A549 (cell line): Measurements from ENCODE around the gene TBX6.

Source experiments
- CHD2 ChIP-seq: fragments of 150-350 bp; IDR thresholded peaks from 2 replicates; pipeline ENCODE4 v1.6.1; 2014; ENCODE audit warnings: low read length; ENCODE audit not compliant: partially characterized antibody
- CHD4 ChIP-seq: fragments of 200-600 bp; sonication (generic); IDR thresholded peaks from 2 replicates; pipeline ENCODE4 v1.6.1; 2016; ENCODE audit warnings: antibody characterized with exemption, mild to moderate bottlenecking, borderline replicate concordance
- CTCF ChIP-seq: fragments of >200 bp; sonication (Bioruptor Twin); formaldehyde crosslinking; IDR thresholded peaks from 3 replicates; pipeline ENCODE4 v1.5.1; 2016
- EP300 ChIP-seq, 2 experiments: fragments of >200 bp; sonication (Bioruptor Twin); formaldehyde crosslinking; IDR thresholded peaks; 2 replicates in 1 of 2; 3 replicates in 1 of 2; pipeline ENCODE4 v1.6.1; 2016 to 2017
- ESRRA ChIP-seq: fragments of 150-350 bp; IDR thresholded peaks from 2 replicates; pipeline ENCODE4 v1.6.1; 2014; ENCODE audit warnings: mild to moderate bottlenecking, low read length, borderline replicate concordance
- JUN ChIP-seq, 2 experiments: fragments of >200 bp; sonication (Bioruptor Twin); formaldehyde crosslinking; IDR thresholded peaks; 2 replicates in 1 of 2; 3 replicates in 1 of 2; pipeline ENCODE4 v1.6.1; 2016 to 2017
- MAZ ChIP-seq: fragments of 150-350 bp; IDR thresholded peaks from 2 replicates; pipeline ENCODE4 v1.6.1; 2014; ENCODE audit warnings: antibody characterized with exemption, low read depth, low read length, borderline replicate concordance
- MYC ChIP-seq: IDR thresholded peaks from 2 replicates; pipeline ENCODE4 v1.6.1; 2012; ENCODE audit warnings: mild to moderate bottlenecking, inconsistent platforms, low read length, improper control_type of control experiment, borderline replicate concordance
- POLR2A ChIP-seq: IDR thresholded peaks from 2 replicates; pipeline ENCODE4 v1.6.1; 2012; ENCODE audit warnings: mild to moderate bottlenecking, low read length
- ZC3H11A ChIP-seq: fragments of 450-650 bp; IDR thresholded peaks from 2 replicates; pipeline ENCODE4 v1.6.1; 2014; ENCODE audit warnings: antibody characterized with exemption, mild to moderate bottlenecking
- ZNF302 ChIP-seq: fragments of 250-450 bp; sonication (Bioruptor Pico); IDR thresholded peaks from 2 replicates; pipeline ENCODE4 v1.9.0; 2021; ENCODE audit warnings: inconsistent platforms, mild to moderate bottlenecking, moderate library complexity
- ZSCAN20 ChIP-seq: fragments of 250-450 bp; sonication (Bioruptor Pico); IDR thresholded peaks from 2 replicates; pipeline ENCODE4 v1.8.0; 2022; ENCODE audit warnings: mild to moderate bottlenecking, moderate library complexity
- TF ChIP-seq, protein P1 (sequence below): fragments of 200-600 bp; sonication (generic); IDR thresholded peaks from 2 replicates; pipeline ENCODE4 v1.6.1; 2016; ENCODE audit warnings: antibody characterized with exemption, mild to moderate bottlenecking, moderate library complexity
- TF ChIP-seq, protein P2 (sequence below): fragments of >200 bp; sonication (Bioruptor Twin); formaldehyde crosslinking; IDR thresholded peaks from 2 replicates; pipeline ENCODE4 v1.6.1; 2016

DNA sequence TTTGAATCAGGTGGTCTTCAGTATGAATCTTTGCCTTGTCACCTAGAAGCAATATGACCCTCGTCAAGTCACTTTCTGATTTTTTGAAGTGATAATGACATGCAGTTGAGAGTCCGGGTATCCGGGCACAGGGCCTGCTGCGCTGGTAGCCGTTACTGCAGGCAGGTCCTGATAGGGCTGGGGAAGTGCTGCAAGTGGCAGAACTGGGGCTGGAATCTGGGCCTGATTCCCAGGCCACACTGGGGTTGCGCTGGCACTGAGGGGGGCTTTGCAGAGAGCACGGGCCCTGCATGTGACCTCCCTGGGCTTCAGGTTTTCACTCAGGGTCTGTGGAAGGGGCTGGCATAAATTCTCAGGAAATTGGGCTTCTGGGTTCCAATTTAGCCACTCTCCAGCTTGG lies 13.0 kb downstream of the TBX6 start:
- no peak for TF ChIP-seq MYC
- TF ChIP-seq POLR2A, result no peak
- no peak for TF ChIP-seq ESRRA
- TF ChIP-seq ZC3H11A, result no peak
- TF ChIP-seq EP300 (IDR thresholded peaks at IDR 0.05), result no peak
- TF ChIP-seq, protein P1, sequence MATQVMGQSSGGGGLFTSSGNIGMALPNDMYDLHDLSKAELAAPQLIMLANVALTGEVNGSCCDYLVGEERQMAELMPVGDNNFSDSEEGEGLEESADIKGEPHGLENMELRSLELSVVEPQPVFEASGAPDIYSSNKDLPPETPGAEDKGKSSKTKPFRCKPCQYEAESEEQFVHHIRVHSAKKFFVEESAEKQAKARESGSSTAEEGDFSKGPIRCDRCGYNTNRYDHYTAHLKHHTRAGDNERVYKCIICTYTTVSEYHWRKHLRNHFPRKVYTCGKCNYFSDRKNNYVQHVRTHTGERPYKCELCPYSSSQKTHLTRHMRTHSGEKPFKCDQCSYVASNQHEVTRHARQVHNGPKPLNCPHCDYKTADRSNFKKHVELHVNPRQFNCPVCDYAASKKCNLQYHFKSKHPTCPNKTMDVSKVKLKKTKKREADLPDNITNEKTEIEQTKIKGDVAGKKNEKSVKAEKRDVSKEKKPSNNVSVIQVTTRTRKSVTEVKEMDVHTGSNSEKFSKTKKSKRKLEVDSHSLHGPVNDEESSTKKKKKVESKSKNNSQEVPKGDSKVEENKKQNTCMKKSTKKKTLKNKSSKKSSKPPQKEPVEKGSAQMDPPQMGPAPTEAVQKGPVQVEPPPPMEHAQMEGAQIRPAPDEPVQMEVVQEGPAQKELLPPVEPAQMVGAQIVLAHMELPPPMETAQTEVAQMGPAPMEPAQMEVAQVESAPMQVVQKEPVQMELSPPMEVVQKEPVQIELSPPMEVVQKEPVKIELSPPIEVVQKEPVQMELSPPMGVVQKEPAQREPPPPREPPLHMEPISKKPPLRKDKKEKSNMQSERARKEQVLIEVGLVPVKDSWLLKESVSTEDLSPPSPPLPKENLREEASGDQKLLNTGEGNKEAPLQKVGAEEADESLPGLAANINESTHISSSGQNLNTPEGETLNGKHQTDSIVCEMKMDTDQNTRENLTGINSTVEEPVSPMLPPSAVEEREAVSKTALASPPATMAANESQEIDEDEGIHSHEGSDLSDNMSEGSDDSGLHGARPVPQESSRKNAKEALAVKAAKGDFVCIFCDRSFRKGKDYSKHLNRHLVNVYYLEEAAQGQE, result no peak
- no peak for TF ChIP-seq ZSCAN20 (CRISPR knock-in tag)
- TF ChIP-seq CTCF, result no peak
- TF ChIP-seq JUN (IDR thresholded peaks at IDR 0.05), result no peak
- no peak for TF ChIP-seq CHD2
- no peak for TF ChIP-seq MAZ
- TF ChIP-seq, protein P2, sequence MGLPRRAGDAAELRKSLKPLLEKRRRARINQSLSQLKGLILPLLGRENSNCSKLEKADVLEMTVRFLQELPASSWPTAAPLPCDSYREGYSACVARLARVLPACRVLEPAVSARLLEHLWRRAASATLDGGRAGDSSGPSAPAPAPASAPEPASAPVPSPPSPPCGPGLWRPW, result no peak
- no peak for TF ChIP-seq ZNF302
- TF ChIP-seq CHD4, result no peak
